H1 (cell line): Measurements from ENCODE around the gene GPNMB. TPM values are rescaled to one million over a fixed set of nuclear protein-coding genes. Genes with fewer than 3 reads are reported as not detected.

Experiments
- CTCF ChIA-PET: fragments of 300-600 bp; sonication (Branson Sonifier 250); formaldehyde crosslinking; loops from one replicate; lab custom pipeline; 2021; ENCODE audit not compliant: partially characterized antibody; lab: Charles Lee
- POLR2A ChIA-PET: fragments of 300-600 bp; sonication (Branson Sonifier 250); formaldehyde crosslinking; loops from one replicate; lab custom pipeline; 2021; ENCODE audit warnings: inconsistent platforms; ENCODE audit not compliant: partially characterized antibody; lab: Charles Lee
- DNase-seq, 2 experiments: peaks; one replicate each; pipeline versions ENCODE4 v3.0.0 to v3.0.0-alpha.2; 2010 to 2022; ENCODE audit warnings: low spot score in 2 of 2, low read depth in 1 of 2, mixed read lengths in 1 of 2
- FAIRE-seq: peaks from 2 replicates; lab custom pipeline; 2011; peaks lifted over from hg19 to GRCh38; lab: Jason Lieb, UNC
- H2AFZ ChIP-seq: 2 replicates; pipeline ENCODE4 v1.8.1; 2012; ENCODE audit warnings: low read length, inconsistent platforms
- H2AK5ac ChIP-seq: 2 replicates; pipeline ENCODE4 v1.6.1; 2013; ENCODE audit warnings: low read depth, low read length
- H2BK120ac ChIP-seq: replicated peaks from 2 replicates; pipeline ENCODE3; 2013; ENCODE audit warnings: low read depth, low read length, inconsistent platforms
- H2BK12ac ChIP-seq: 2 replicates; pipeline ENCODE4 v1.6.1; 2013; ENCODE audit warnings: low read depth, low read length
- H2BK15ac ChIP-seq: 2 replicates; pipeline ENCODE4 v1.6.1; 2013; ENCODE audit warnings: low read length
- H2BK20ac ChIP-seq: 2 replicates; pipeline ENCODE4 v1.6.1; 2013; ENCODE audit warnings: low read length
- H2BK5ac ChIP-seq: 2 replicates; pipeline ENCODE4 v1.6.1; 2013; ENCODE audit warnings: low read depth, low read length
- H3K14ac ChIP-seq: 2 replicates; pipeline ENCODE4 v1.6.1; 2013; ENCODE audit warnings: inconsistent platforms; ENCODE audit not compliant: insufficient read length
- H3K18ac ChIP-seq: 2 replicates; pipeline ENCODE4 v1.6.1; 2013; ENCODE audit warnings: low read length; ENCODE audit errors: extremely low read depth
- H3K23ac ChIP-seq: 2 replicates; pipeline ENCODE4 v1.6.1; 2013; ENCODE audit warnings: inconsistent platforms; ENCODE audit not compliant: insufficient read length
- H3K23me2 ChIP-seq: 2 replicates; pipeline ENCODE4 v1.6.1; 2013; ENCODE audit warnings: low read depth, low read length
- H3K27ac ChIP-seq: 2 replicates; pipeline ENCODE4 v1.6.1; 2011; ENCODE audit warnings: low read depth, low read length, inconsistent platforms
- H3K27me3 ChIP-seq, 4 experiments: replicated peaks in 1 of 4; 1 replicate in 1 of 4; 2 replicates in 3 of 4; pipeline versions ENCODE4 v1.6.1 to v1.8.1; 2011 to 2013; ENCODE audit warnings: low read length in 3 of 4, mild to moderate bottlenecking in 3 of 4, inconsistent platforms in 2 of 4, mixed read lengths in 2 of 4, moderate library complexity in 1 of 4; ENCODE audit not compliant: control insufficient read depth in 3 of 4, insufficient read depth in 3 of 4; ENCODE audit errors: extremely low read depth in 1 of 4
- H3K36me3 ChIP-seq, 4 experiments: 2 replicates each; pipeline versions ENCODE4 v1.6.1 to v1.8.1; 2011 to 2013; ENCODE audit warnings: mild to moderate bottlenecking in 4 of 4, low read length in 3 of 4, moderate library complexity in 2 of 4, control low read depth in 1 of 4, inconsistent platforms in 1 of 4; ENCODE audit not compliant: insufficient read depth in 4 of 4, control insufficient read depth in 2 of 4
- H3K4ac ChIP-seq: replicated peaks from 2 replicates; pipeline ENCODE3; 2013; ENCODE audit warnings: low read length, low read depth, mixed read lengths, inconsistent platforms; ENCODE audit not compliant: insufficient read length
- H3K4me1 ChIP-seq, 4 experiments: replicated peaks in 1 of 4; 1 replicate in 1 of 4; 2 replicates in 3 of 4; pipeline versions ENCODE4 v1.6.1 to v1.8.1; 2011 to 2013; ENCODE audit warnings: low read length in 3 of 4, inconsistent platforms in 2 of 4, mixed read lengths in 1 of 4; ENCODE audit not compliant: insufficient read depth in 4 of 4, control insufficient read depth in 3 of 4
- H3K4me2 ChIP-seq, 2 experiments: 2 replicates each; pipeline versions ENCODE4 v1.6.1 to v1.8.1; 2011 to 2013; ENCODE audit warnings: low read depth in 2 of 2, low read length in 2 of 2, control low read depth in 1 of 2, inconsistent platforms in 1 of 2, mild to moderate bottlenecking in 1 of 2; ENCODE audit not compliant: insufficient read depth in 1 of 2
- H3K4me3 ChIP-seq, 4 experiments: fragments of 200-600, 300-600 bp in 1 of 4; sonication (generic), shearing (Covaris generic), sonication (Bioruptor Twin) in 1 of 4; 2 replicates each; pipeline versions ENCODE4 v1.5.1 to v1.8.1; 2011 to 2016; ENCODE audit warnings: low read length in 4 of 4, low read depth in 3 of 4, control low read depth in 2 of 4, inconsistent platforms in 2 of 4, mild to moderate bottlenecking in 2 of 4, mixed read lengths in 1 of 4, moderate library complexity in 1 of 4; ENCODE audit not compliant: insufficient read depth in 2 of 4; ENCODE audit errors: extremely low read depth in 1 of 4
- H3K56ac ChIP-seq: replicated peaks from 2 replicates; pipeline ENCODE3; 2013; ENCODE audit warnings: low read depth, mild to moderate bottlenecking, mixed read lengths, low read length, inconsistent platforms; ENCODE audit not compliant: insufficient read length
- H3K79me1 ChIP-seq: 2 replicates; pipeline ENCODE4 v1.6.1; 2013; ENCODE audit warnings: low read depth, low read length, control low read depth
- H3K79me2 ChIP-seq, 2 experiments: 2 replicates each; pipeline versions ENCODE4 v1.6.1 to v1.8.1; 2012 to 2013; ENCODE audit warnings: low read length in 2 of 2, mild to moderate bottlenecking in 2 of 2, inconsistent platforms in 1 of 2; ENCODE audit not compliant: insufficient read depth in 2 of 2, control insufficient read depth in 1 of 2
- H3K9ac ChIP-seq, 4 experiments: replicated peaks in 1 of 4; 1 replicate in 1 of 4; 2 replicates in 3 of 4; pipeline versions ENCODE4 v1.6.1 to v1.8.1; 2011 to 2013; ENCODE audit warnings: low read depth in 3 of 4, low read length in 3 of 4, control low read depth in 2 of 4, mild to moderate bottlenecking in 2 of 4, moderate library complexity in 2 of 4, inconsistent platforms in 1 of 4; ENCODE audit errors: extremely low read depth in 1 of 4
- H3K9me3 ChIP-seq, 2 experiments: 2 replicates each; pipeline versions ENCODE4 v1.6.1 to v1.8.1; 2012 to 2013; ENCODE audit warnings: mild to moderate bottlenecking in 2 of 2, moderate library complexity in 2 of 2, control low read depth in 1 of 2, inconsistent platforms in 1 of 2, low read depth in 1 of 2, low read length in 1 of 2, mixed read lengths in 1 of 2; ENCODE audit not compliant: insufficient read depth in 2 of 2
- H4K20me1 ChIP-seq, 2 experiments: replicated peaks in 1 of 2; 2 replicates each; pipeline versions ENCODE3 to v1.8.1; 2011 to 2013; ENCODE audit warnings: inconsistent platforms in 2 of 2, low read length in 2 of 2, mild to moderate bottlenecking in 1 of 2; ENCODE audit not compliant: insufficient read depth in 2 of 2, control insufficient read depth in 1 of 2
- H4K5ac ChIP-seq: 2 replicates; pipeline ENCODE4 v1.6.1; 2013; ENCODE audit warnings: low read length, low read depth, mixed read lengths, inconsistent platforms; ENCODE audit not compliant: insufficient read length
- H4K8ac ChIP-seq: 2 replicates; pipeline ENCODE4 v1.8.0; 2013; ENCODE audit warnings: mild to moderate bottlenecking, moderate library complexity, low read length, inconsistent platforms; ENCODE audit not compliant: insufficient read depth; ENCODE audit errors: extremely low read depth
- H4K91ac ChIP-seq: replicated peaks from 2 replicates; pipeline ENCODE3; 2013; ENCODE audit warnings: low read length, mixed read lengths, inconsistent platforms; ENCODE audit not compliant: insufficient read length
- BRCA1 ChIP-seq: IDR thresholded peaks from 2 replicates; pipeline ENCODE4 v1.6.1; 2012; ENCODE audit warnings: low read depth, low read length, improper control_type of control experiment
- KDM4A ChIP-seq: IDR thresholded peaks from one replicate; pipeline ENCODE4 v1.7.1; 2012; ENCODE audit warnings: low read depth, mild to moderate bottlenecking, moderate library complexity, low read length, inconsistent platforms; ENCODE audit not compliant: severe bottlenecking
- SP2 ChIP-seq: IDR thresholded peaks from 2 replicates; pipeline ENCODE4 v1.6.1; 2012; ENCODE audit warnings: mild to moderate bottlenecking, low read length, inconsistent platforms
- WGBS, 2 experiments: shearing (Covaris generic) in 1 of 2; methylation state at CpG; one replicate each; pipeline versions ENCODE4 v1.1.6 to v1.1.7; 2013 to 2015; ENCODE audit warnings: low lambda C conversion rate in 2 of 2, mixed read lengths in 2 of 2, inconsistent platforms in 1 of 2, low coverage in 1 of 2, missing lambda C conversion rate in 1 of 2; ENCODE audit not compliant: insufficient replicate concordance in 2 of 2, insufficient coverage in 1 of 2, insufficient read length in 1 of 2; ENCODE audit errors: extremely low coverage in 1 of 2, missing lambda C conversion rate in 1 of 2; 5-methylcytosine and 5-hydroxymethylcytosine counted together
- polyA plus RNA-seq, 7 experiments: library from polyadenylated mRNA; depleted of rRNA in 3 of 7; stranded (reverse) in 5 of 7; unstranded in 2 of 7; fragments of >200 nt in 5 of 7; fragments of 200-250 nt in 2 of 7; gene quantifications; 1 replicate in 5 of 7; 2 replicates in 1 of 7; 4 replicates in 1 of 7; pipeline versions ENCODE4 v1.2.1 to v1.2.3, GENCODE V29; 2011 to 2013; ENCODE audit warnings: missing spikeins in 2 of 7, mixed read lengths in 2 of 7
- total RNA-seq: library from RNA; stranded (reverse); fragmentation: NEBNext Ultra II Directional; extraction: Animal tissue kit (Norgen Biotek cat#: 25700); gene quantifications from 2 replicates; pipeline ENCODE4 v1.2.1, GENCODE V29; 2021

GPNMB gene
- total and polyA plus RNA-seq, 2 of the 8 experiments (the other 6 are each of a cell fraction or from before 2014, with no cell fraction given): 1.1 to 1.4 TPM

- no peak overlapping the region for H3K14ac ChIP-seq
- 91% methylated on average over 3 of the region's 3 CpGs; no CpG with 5 or more reads in 1 of the 2 experiments for WGBS, 2 experiments
- POLR2A ChIA-PET: no interaction called here
These were observed 9.6 kb upstream of the GPNMB start for GRCh38 chr7:23237000-23237399.

More at GRCh38 chr7:23237000-23237399, 9.6 kb upstream of the GPNMB start:
- no peaks in the 10 kb centered on the region for H3K79me1 ChIP-seq
- no peak for FAIRE-seq
- no peak overlapping the region for H4K5ac ChIP-seq
- H3K9ac ChIP-seq: no peak overlapping the region
- no peaks in the 10 kb centered on the region for H3K4me1 ChIP-seq
- H2BK20ac ChIP-seq: no peak overlapping the region
- no peak overlapping the region for H3K56ac ChIP-seq
- no peaks in the 10 kb centered on the region for H4K20me1 ChIP-seq
- no peak overlapping the region for H3K18ac ChIP-seq
- no peak for TF ChIP-seq BRCA1
- no peak for TF ChIP-seq SP2
- TF ChIP-seq KDM4A: no peak
- H2BK5ac ChIP-seq: no peak overlapping the region
- H2AK5ac ChIP-seq: no peak overlapping the region
- H3K79me2 ChIP-seq: no peaks in the 10 kb centered on the region
- no peak overlapping the region for H2AFZ ChIP-seq
- no peaks in the 10 kb centered on the region for H3K36me3 ChIP-seq
- H3K23me2 ChIP-seq: no peaks in the 10 kb centered on the region
- no peak overlapping the region for H4K91ac ChIP-seq
- no peak overlapping the region for H4K8ac ChIP-seq
- H3K23ac ChIP-seq: no peak overlapping the region
- H3K4ac ChIP-seq: no peak overlapping the region
- no peak overlapping the region for H3K4me2 ChIP-seq
- H2BK120ac ChIP-seq: no peak overlapping the region
- no peak for DNase-seq
- CTCF ChIA-PET: interaction anchor here (1.1 kb wide), 1 partner anchor 137 kb away, joined by 3 read pairs; no protein-coding TSS in a partner anchor
- H3K27me3 ChIP-seq: no peaks in the 10 kb centered on the region
- H3K9me3 ChIP-seq: no peaks in the 10 kb centered on the region
- H3K27ac ChIP-seq: no peak overlapping the region
- no peak overlapping the region for H2BK12ac ChIP-seq
- no peak overlapping the region for H3K4me3 ChIP-seq
- no peak overlapping the region for H2BK15ac ChIP-seq
